OCI-LY7 (cell line): ENCODE results near the gene KANSL1. TPM values are rescaled to one million over a fixed set of nuclear protein-coding genes. Genes with fewer than 3 reads are reported as not detected.
A peak's percentile ranks its signal among the peaks of the same experiment; 100 is the strongest.

ENCODE experiments used
- BruUV-seq: library from RNA; stranded (reverse); fragments of 400-500 nt; replicated peaks from 2 replicates; lab custom pipeline; 2021; lab: Mats Ljungman, UMichigan
- CTCF ChIA-PET: fragments of 300-600 bp; sonication (Branson Sonifier 250); formaldehyde crosslinking; loops from one replicate; lab custom pipeline; 2022; ENCODE audit warnings: antibody characterized with exemption; ENCODE audit not compliant: unreplicated experiment; lab: Charles Lee
- POLR2A ChIA-PET: fragments of 300-600 bp; sonication (Branson Sonifier 250); formaldehyde crosslinking; loops from one replicate; lab custom pipeline; 2022; ENCODE audit warnings: antibody characterized with exemption; lab: Charles Lee
- DNase-seq: peaks from one replicate; pipeline ENCODE4 v3.0.0-alpha.2; 2015; ENCODE audit warnings: low spot score
- H2AFZ ChIP-seq: fragments of 200-600 bp; sonication (generic), shearing (Covaris generic); 2 replicates; pipeline ENCODE4 v1.6.1; 2014; ENCODE audit warnings: mild to moderate bottlenecking, antibody characterized with exemption, low read length, moderate library complexity
- H3K27ac ChIP-seq: fragments of 200-600 bp; sonication (generic); 2 replicates; pipeline ENCODE4 v1.5.1; 2014; ENCODE audit warnings: mixed run types, low read depth, mild to moderate bottlenecking, moderate library complexity, low read length, inconsistent platforms; ENCODE audit not compliant: poor library complexity, severe bottlenecking
- H3K36me3 ChIP-seq: fragments of 200-600 bp; sonication (generic); 2 replicates; pipeline ENCODE4 v1.6.1; 2014; ENCODE audit warnings: mild to moderate bottlenecking, antibody characterized with exemption, low read length, moderate library complexity, mixed read lengths; ENCODE audit not compliant: insufficient read depth
- H3K4me1 ChIP-seq: fragments of 200-600 bp; sonication (generic); 2 replicates; pipeline ENCODE4 v1.5.1; 2014; ENCODE audit warnings: mild to moderate bottlenecking, low read length; ENCODE audit not compliant: insufficient read depth, poor library complexity, severe bottlenecking
- H3K4me2 ChIP-seq: fragments of 200-600 bp; sonication (generic); 2 replicates; pipeline ENCODE4 v1.6.1; 2014; ENCODE audit warnings: mild to moderate bottlenecking, low read length
- H3K4me3 ChIP-seq: fragments of 200-600 bp; sonication (generic); 2 replicates; pipeline ENCODE4 v1.5.1; 2014; ENCODE audit warnings: mild to moderate bottlenecking, low read depth, low read length; ENCODE audit not compliant: poor library complexity, severe bottlenecking
- H3K79me2 ChIP-seq: fragments of 200-600 bp; sonication (generic); 2 replicates; pipeline ENCODE4 v1.6.1; 2016; ENCODE audit warnings: low read depth, mild to moderate bottlenecking, low read length, moderate library complexity, mixed read lengths; ENCODE audit not compliant: insufficient read depth
- H3K9me2 ChIP-seq: fragments of 200-600 bp; sonication (generic); 2 replicates; pipeline ENCODE4 v1.6.1; 2016; ENCODE audit warnings: mild to moderate bottlenecking, low read length, mixed read lengths; ENCODE audit not compliant: insufficient read depth
- H3K9me3 ChIP-seq: fragments of 200-600 bp; sonication (generic); 2 replicates; pipeline ENCODE4 v1.6.1; 2014; ENCODE audit warnings: mild to moderate bottlenecking, mixed run types, low read length, mixed read lengths
- H4K20me1 ChIP-seq: fragments of 200-600 bp; sonication (generic); 2 replicates; pipeline ENCODE4 v1.6.1; 2014; ENCODE audit warnings: mild to moderate bottlenecking, antibody characterized with exemption, low read length, moderate library complexity, mixed read lengths; ENCODE audit not compliant: insufficient read depth
- EZH2phosphoT487 ChIP-seq: fragments of 200-600 bp; sonication (generic); IDR thresholded peaks from 2 replicates; pipeline ENCODE4 v1.6.1; 2018; ENCODE audit warnings: low read depth, borderline replicate concordance, mild to moderate bottlenecking, mixed run types, antibody characterized with exemption, low read length, moderate library complexity, mixed read lengths
- intact Hi-C: fragments of 100-400 bp; cut with micrococcal nuclease; formaldehyde crosslinking; loops from one replicate; pipeline ENCODE4 v1.10.0; 2022; ENCODE audit not compliant: unreplicated experiment
- total RNA-seq, 2 experiments: library from RNA; depleted of rRNA in 1 of 2; stranded (reverse); fragments of >200 nt in 1 of 2; shearing (Covaris generic) in 1 of 2; gene quantifications; 2 replicates each; pipeline ENCODE4 v1.2.3, GENCODE V29; 2014 to 2022
- TF ChIP-seq, protein P1 (sequence below): fragments of 200-600 bp; sonication (generic); conservative IDR thresholded peaks from 2 replicates; pipeline ENCODE4 v1.5.1; 2014; ENCODE audit warnings: mild to moderate bottlenecking, antibody characterized with exemption, low read length, moderate library complexity, mixed read lengths

KANSL1 gene
- total RNA-seq, 2 experiments from 2014 or later, result 96.9 to 129 TPM

DNA sequence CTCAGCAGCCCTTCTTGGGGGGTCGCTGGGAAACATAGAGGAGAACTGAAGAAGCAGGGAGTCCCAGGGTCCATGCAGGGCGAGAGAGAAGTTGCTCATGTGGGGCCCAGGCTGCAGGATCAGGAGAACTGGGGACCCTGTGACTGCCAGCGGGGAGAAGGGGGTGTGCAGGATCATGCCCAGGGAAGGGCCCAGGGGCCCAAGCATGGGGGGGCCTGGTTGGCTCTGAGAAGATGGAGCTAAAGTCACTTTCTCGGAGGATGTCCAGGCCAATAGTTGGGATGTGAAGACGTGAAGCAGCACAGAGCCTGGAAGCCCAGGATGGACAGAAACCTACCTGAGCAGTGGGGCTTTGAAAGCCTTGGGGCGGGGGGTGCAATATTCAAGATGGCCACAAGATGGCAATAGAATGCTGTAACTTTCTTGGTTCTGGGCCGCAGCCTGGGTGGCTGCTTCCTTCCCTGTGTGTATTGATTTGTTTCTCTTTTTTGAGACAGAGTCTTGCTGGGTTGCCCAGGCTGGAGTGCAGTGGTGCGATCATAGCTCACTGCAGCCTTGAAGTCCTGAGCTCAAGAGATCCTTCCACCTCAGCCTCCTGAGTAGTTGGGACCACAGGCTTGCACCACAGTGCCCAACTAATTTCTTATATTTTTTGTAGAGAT lies 190.8 kb downstream of the KANSL1 start:
- DNase-seq, result peak; percentile 73

DNA sequence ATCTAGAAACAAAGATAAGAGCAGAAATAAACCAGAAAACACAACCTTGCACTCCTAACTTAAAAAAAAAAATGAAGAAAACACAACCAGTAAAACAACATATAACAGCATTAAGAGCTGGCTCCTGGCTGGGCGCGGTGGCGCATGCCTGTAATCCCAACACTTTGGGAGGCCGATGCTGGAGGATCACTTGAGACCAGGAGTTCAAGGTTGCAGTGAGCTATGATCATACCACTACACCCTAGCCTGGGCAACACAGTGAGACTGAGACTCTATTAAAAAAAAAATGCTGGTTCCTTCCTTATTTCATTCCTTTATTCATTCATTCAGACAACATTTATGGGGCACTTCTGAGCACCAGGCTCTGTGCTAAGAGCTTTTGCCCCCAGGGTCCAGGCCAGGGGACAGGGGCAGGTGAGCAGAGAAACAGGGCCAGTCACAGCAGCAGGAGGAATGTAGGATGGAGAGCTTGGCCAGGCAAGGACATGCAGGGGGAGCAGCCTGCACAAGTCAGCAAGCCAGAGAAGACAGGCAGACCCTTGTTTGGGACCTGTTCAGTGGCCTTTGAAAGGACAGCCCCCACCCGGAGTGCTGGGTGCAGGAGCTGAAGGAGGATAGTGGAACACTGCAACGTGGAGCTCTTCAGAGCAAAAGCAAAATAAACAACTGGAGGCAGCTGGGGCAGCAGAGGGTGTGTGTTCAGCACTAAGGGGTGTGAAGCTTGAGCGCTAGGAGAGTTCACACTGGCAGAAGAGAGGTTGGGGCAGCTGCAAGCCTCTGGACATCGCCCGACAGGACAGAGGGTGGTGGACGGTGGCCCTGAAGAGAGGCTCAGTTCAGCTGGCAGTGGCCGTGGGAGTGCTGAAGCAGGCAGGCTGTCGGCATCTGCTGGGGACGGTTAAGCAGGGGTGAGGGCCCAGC lies 191.6 kb downstream of the KANSL1 start:
- H3K36me3 ChIP-seq, result no peaks in the 10 kb centered on the region
- H3K9me3 ChIP-seq, result no peaks in the 10 kb centered on the region
- no peaks in the 10 kb centered on the region for H4K20me1 ChIP-seq
- no peak overlapping the region for H3K4me2 ChIP-seq
- DNase-seq, result no peak
- no peak overlapping the region for H2AFZ ChIP-seq
- no peak overlapping the region for H3K27ac ChIP-seq
- CTCF ChIA-PET, result no interaction called here
- no TSS peak for BruUV-seq
- TF ChIP-seq, protein P1, sequence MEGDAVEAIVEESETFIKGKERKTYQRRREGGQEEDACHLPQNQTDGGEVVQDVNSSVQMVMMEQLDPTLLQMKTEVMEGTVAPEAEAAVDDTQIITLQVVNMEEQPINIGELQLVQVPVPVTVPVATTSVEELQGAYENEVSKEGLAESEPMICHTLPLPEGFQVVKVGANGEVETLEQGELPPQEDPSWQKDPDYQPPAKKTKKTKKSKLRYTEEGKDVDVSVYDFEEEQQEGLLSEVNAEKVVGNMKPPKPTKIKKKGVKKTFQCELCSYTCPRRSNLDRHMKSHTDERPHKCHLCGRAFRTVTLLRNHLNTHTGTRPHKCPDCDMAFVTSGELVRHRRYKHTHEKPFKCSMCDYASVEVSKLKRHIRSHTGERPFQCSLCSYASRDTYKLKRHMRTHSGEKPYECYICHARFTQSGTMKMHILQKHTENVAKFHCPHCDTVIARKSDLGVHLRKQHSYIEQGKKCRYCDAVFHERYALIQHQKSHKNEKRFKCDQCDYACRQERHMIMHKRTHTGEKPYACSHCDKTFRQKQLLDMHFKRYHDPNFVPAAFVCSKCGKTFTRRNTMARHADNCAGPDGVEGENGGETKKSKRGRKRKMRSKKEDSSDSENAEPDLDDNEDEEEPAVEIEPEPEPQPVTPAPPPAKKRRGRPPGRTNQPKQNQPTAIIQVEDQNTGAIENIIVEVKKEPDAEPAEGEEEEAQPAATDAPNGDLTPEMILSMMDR, result no peak
- no peak for TF ChIP-seq EZH2phosphoT487
- no peaks in the 10 kb centered on the region for H3K9me2 ChIP-seq
- H3K79me2 ChIP-seq, result no peaks in the 10 kb centered on the region
- intact Hi-C loops, result loop anchor here (2.0 kb wide), 1 partner anchor 211 kb away; no protein-coding TSS in a partner anchor
- POLR2A ChIA-PET, result no interaction called here
- H3K4me3 ChIP-seq, result no peak overlapping the region
- H3K4me1 ChIP-seq, result no peaks in the 10 kb centered on the region

More for the DNA sequence above, 190.8 kb downstream of the KANSL1 start:
- Histone ChIP-seq H3K4me1 (no peaks in the 10 kb centered on the region), H2AFZ (peak overlapping the region; percentile 62; the same call in 1 of the 2 replicates), H4K20me1 (no peaks in the 10 kb centered on the region), H3K36me3 (no peaks in the 10 kb centered on the region), H3K9me3 (no peaks in the 10 kb centered on the region), H3K79me2 (no peaks in the 10 kb centered on the region), H3K9me2 (no peaks in the 10 kb centered on the region), H3K4me2 (no peak overlapping the region), H3K4me3 (no peak overlapping the region), H3K27ac (no peak overlapping the region)
- ChIA-PET CTCF (no interaction called here), POLR2A (no interaction called here)
- no TSS peak for BruUV-seq
- intact Hi-C loops, result loop anchor here (2.0 kb wide), 1 partner anchor 210 kb away; no protein-coding TSS in a partner anchor
- TF ChIP-seq EZH2phosphoT487, result no peak
- TF ChIP-seq, protein P1, result peak; percentile 86
